GM19193 (cell line): ENCODE measurements around the gene FERMT1.

Experiments
- POLR2A ChIP-seq: IDR thresholded peaks from 4 replicates; pipeline ENCODE4 v1.6.1; 2011; ENCODE audit not compliant: insufficient read depth, insufficient read length; ENCODE audit errors: extremely low read depth

FERMT1 gene

GRCh38 chr20:6058684-6059295, 64.0 kb downstream of the FERMT1 start:
- TF ChIP-seq POLR2A, result no peak

GRCh38 chr20:6057691-6058090, 65.1 kb downstream of the FERMT1 start:
- TF ChIP-seq POLR2A, result no peak

- no peak for TF ChIP-seq POLR2A
Observed at GRCh38 chr20:6057139-6057538, 65.7 kb downstream of the FERMT1 start.

GRCh38 chr20:6055981-6056569, 66.8 kb downstream of the FERMT1 start:
- no peak for TF ChIP-seq POLR2A

GRCh38 chr20:6055161-6055783, 67.6 kb downstream of the FERMT1 start:
- no peak for TF ChIP-seq POLR2A

- TF ChIP-seq POLR2A, result no peak
Observed at GRCh38 chr20:6053776-6054688, 68.8 kb downstream of the FERMT1 start, which contains the start of gene LRRN4. Gene LRRN4 (minus strand): TSS chr20:6054060. CDS start chr20:6052799, 1,261 bp downstream.

- no peak for TF ChIP-seq POLR2A
Observed at GRCh38 chr20:6053064-6053775, 69.6 kb downstream of the FERMT1 start.

- TF ChIP-seq POLR2A, result no peak
Observed at GRCh38 chr20:6051505-6051904, 71.3 kb downstream of the FERMT1 start.

- TF ChIP-seq POLR2A, result no peak
Observed at GRCh38 chr20:6048391-6048790, 74.4 kb downstream of the FERMT1 start.

GRCh38 chr20:6046432-6046831, 76.4 kb downstream of the FERMT1 start:
- TF ChIP-seq POLR2A, result no peak

GRCh38 chr20:6045566-6045965, 77.3 kb downstream of the FERMT1 start:
- TF ChIP-seq POLR2A, result no peak

- no peak for TF ChIP-seq POLR2A
Observed at GRCh38 chr20:6044115-6044514, 78.7 kb downstream of the FERMT1 start.

GRCh38 chr20:6041808-6042265, 81.0 kb downstream of the FERMT1 start:
- TF ChIP-seq POLR2A, result no peak
